GM12878 (cell line): ENCODE measurements around the gene CCDC71.

Experiments
- CHD2 ChIP-seq: IDR thresholded peaks from 2 replicates; pipeline ENCODE4 v1.6.1; 2011; ENCODE audit warnings: low read depth, low read length, improper control_type of control experiment, borderline replicate concordance
- JUND ChIP-seq: IDR thresholded peaks from 2 replicates; pipeline ENCODE4 v1.6.1; 2012; ENCODE audit warnings: low read depth, mild to moderate bottlenecking, low read length, improper control_type of control experiment, moderate library complexity
- KDM1A ChIP-seq: fragments of 200-600 bp; sonication (generic); IDR thresholded peaks from 2 replicates; pipeline ENCODE4 v1.6.1; 2016; ENCODE audit warnings: borderline replicate concordance
- MYC ChIP-seq: IDR thresholded peaks from 2 replicates; pipeline ENCODE4 v1.6.1; 2011; ENCODE audit warnings: mild to moderate bottlenecking, low read length, moderate library complexity, inconsistent platforms; ENCODE audit not compliant: insufficient read depth, insufficient replicate concordance, insufficient read length, severe bottlenecking
- POLR2A ChIP-seq: IDR thresholded peaks from 2 replicates; pipeline ENCODE4 v1.6.1; 2011; ENCODE audit warnings: low read depth, mild to moderate bottlenecking, low read length
- RAD21 ChIP-seq: IDR thresholded peaks from 2 replicates; pipeline ENCODE4 v1.6.1; 2011; ENCODE audit warnings: mild to moderate bottlenecking, low read depth, low read length, moderate library complexity; ENCODE audit not compliant: insufficient read depth
- RAD51 ChIP-seq: fragments of 450-650 bp; IDR thresholded peaks from 2 replicates; pipeline ENCODE4 v1.6.1; 2016; ENCODE audit warnings: moderate library complexity, mild to moderate bottlenecking, inconsistent platforms
- SIX5 ChIP-seq: IDR thresholded peaks from 2 replicates; pipeline ENCODE4 v1.6.1; 2011; ENCODE audit warnings: mild to moderate bottlenecking, low read depth, low read length, moderate library complexity; ENCODE audit not compliant: severe bottlenecking
- TCF3 ChIP-seq: IDR thresholded peaks from 2 replicates; pipeline ENCODE4 v1.6.1; 2012; ENCODE audit warnings: low read depth, mild to moderate bottlenecking, low read length, borderline replicate concordance; ENCODE audit not compliant: insufficient read depth
- YY1 ChIP-seq: IDR thresholded peaks from 2 replicates; pipeline ENCODE4 v1.6.1; 2011; ENCODE audit warnings: low read depth, mild to moderate bottlenecking, low read length
- ZZZ3 ChIP-seq: IDR thresholded peaks from 2 replicates; pipeline ENCODE4 v1.6.1; 2011; ENCODE audit warnings: low read depth; ENCODE audit not compliant: control insufficient read depth, insufficient read length
- TF ChIP-seq, protein P1 (sequence below), 3 experiments: IDR thresholded peaks in 2 of 3; conservative IDR thresholded peaks in 1 of 3; 2 replicates each; pipeline ENCODE4 v1.5.1; 2011; ENCODE audit warnings: low read depth in 3 of 3, low read length in 3 of 3, mild to moderate bottlenecking in 3 of 3, control low read depth in 2 of 3, moderate library complexity in 2 of 3, inconsistent platforms in 1 of 3, mixed read lengths in 1 of 3; ENCODE audit not compliant: control insufficient read depth in 2 of 3, insufficient read depth in 1 of 3; ENCODE audit errors: extremely low read depth in 1 of 3

- TF ChIP-seq CHD2 (no peak), POLR2A (no peak), MYC (no peak), YY1 (no peak), TCF3 (no peak), JUND (no peak), SIX5 (no peak), ZZZ3 (no peak), RAD51 (no peak), KDM1A (no peak), RAD21 (no peak)
- TF ChIP-seq, protein P1, sequence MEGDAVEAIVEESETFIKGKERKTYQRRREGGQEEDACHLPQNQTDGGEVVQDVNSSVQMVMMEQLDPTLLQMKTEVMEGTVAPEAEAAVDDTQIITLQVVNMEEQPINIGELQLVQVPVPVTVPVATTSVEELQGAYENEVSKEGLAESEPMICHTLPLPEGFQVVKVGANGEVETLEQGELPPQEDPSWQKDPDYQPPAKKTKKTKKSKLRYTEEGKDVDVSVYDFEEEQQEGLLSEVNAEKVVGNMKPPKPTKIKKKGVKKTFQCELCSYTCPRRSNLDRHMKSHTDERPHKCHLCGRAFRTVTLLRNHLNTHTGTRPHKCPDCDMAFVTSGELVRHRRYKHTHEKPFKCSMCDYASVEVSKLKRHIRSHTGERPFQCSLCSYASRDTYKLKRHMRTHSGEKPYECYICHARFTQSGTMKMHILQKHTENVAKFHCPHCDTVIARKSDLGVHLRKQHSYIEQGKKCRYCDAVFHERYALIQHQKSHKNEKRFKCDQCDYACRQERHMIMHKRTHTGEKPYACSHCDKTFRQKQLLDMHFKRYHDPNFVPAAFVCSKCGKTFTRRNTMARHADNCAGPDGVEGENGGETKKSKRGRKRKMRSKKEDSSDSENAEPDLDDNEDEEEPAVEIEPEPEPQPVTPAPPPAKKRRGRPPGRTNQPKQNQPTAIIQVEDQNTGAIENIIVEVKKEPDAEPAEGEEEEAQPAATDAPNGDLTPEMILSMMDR (IDR thresholded peaks at IDR 0.05 in 2 of 3, conservative IDR thresholded peaks at IDR 0.05 in 1 of 3; ENCODE audit: control insufficient read depth in 2 of 3, extremely low read depth in 1 of 3, insufficient read depth in 1 of 3, low read depth in 3 of 3, low read length in 3 of 3): no peak
These were observed 47.1 kb downstream of the CCDC71 start for GRCh38 chr3:49119036-49119435.
